ENCODE data around the gene CD82.

CD82 gene

DNA sequence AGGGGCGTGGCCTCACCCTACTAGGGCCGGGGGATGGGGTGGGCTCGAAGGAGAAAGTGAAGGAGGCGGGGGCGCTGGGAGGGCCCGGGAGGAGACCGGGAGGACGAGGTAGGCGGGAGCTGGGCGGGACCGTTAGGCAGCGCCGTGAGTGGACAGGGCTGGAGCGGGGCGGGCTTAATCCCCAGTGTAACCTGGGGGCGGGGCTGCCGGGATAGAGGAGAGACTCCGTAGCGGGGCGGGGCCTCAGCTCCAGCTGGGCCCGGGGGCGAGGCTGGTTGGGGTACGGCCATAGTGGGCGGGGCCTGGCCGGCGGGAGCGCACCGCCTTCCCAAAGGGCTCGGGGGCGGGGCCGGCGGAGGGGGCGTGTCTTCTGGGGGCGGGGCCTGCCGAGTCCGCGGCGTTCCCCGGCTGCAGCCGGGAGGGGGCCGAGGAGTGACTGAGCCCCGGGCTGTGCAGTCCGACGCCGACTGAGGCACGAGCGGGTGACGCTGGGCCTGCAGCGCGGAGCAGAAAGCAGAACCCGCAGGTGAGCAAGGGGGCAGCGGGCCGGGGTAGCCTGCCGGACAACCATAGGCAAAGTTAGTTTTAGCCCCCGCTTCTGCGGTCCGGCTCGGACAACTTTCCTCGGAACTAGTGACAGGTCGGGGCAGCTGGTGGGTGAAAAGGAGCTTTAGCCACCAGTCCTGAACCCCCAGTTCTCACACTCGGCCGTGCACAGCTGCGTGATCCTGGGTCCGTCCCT, at the start of gene CD82:
Gene CD82, plus strand, starts transcription at position 453 of the 742 bp plus-strand sequence. CDS start 29,000 bp downstream, outside the sequence.
- H3K4me3 ChIP-seq (ENCODE audit: low read depth, low read length), result peak within 1 kb of the TSS; percentile 69
- POLR2A ChIA-PET, result interaction anchor here (0.6 to 1.3 kb wide), 4 partner anchors 10 to 624 kb away, joined by 3 to 5 read pairs (median 4); no protein-coding TSS in a partner anchor
- DNase-seq (ENCODE audit: low read depth, low spot score), result peak; percentile 91
- CTCF ChIA-PET, result interaction anchor here (0.6 to 19.3 kb wide), 7 partner anchors 9 to 432 kb away, joined by 3 to 995 read pairs (median 5); no protein-coding TSS in a partner anchor
- TF ChIP-seq, protein P1, sequence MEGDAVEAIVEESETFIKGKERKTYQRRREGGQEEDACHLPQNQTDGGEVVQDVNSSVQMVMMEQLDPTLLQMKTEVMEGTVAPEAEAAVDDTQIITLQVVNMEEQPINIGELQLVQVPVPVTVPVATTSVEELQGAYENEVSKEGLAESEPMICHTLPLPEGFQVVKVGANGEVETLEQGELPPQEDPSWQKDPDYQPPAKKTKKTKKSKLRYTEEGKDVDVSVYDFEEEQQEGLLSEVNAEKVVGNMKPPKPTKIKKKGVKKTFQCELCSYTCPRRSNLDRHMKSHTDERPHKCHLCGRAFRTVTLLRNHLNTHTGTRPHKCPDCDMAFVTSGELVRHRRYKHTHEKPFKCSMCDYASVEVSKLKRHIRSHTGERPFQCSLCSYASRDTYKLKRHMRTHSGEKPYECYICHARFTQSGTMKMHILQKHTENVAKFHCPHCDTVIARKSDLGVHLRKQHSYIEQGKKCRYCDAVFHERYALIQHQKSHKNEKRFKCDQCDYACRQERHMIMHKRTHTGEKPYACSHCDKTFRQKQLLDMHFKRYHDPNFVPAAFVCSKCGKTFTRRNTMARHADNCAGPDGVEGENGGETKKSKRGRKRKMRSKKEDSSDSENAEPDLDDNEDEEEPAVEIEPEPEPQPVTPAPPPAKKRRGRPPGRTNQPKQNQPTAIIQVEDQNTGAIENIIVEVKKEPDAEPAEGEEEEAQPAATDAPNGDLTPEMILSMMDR (IDR thresholded peaks at IDR 0.05; ENCODE audit: insufficient read depth, low read length, missing control alignments), result peak; percentile 59

DNA sequence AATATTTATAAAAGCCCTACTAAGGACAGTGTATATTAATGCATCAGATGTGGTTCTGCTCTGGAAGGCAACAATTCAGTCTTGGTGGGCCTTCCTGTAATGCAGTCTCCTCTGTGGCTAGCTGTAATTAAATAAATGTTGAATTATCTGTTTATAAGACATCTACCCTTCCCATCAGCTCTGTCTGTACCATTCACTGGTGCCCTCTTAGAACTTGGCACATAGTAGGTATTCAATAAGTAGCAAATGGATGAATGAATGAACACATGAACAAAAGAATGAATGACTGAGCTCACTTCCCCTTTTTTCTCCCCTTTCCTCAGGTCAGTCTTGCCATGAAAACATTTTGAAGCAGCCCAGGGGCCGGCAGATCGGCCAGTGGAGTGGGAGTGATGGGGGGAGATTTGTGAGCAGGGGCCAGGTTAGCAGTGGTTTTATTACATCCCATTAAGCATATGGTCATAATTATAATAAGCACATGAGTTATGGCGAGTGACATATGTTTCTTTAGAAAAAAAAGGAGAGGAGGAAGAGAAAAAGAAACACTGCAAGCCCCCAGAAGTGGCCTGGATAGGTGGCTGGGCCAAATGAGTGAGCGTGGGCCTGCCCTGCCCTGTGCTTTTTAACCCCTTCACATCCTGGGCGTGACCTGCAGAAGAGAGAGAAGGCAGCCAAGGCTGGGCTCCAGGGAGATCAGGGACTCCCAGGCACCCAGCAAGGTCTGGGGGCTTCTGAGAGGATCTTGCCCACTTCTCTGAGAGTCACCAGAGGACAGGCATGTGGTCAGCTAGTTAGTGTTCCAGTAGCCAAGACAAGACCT, 48.6 kb upstream of the CD82 start:
- ChIA-PET CTCF (interaction anchor here (1.4 kb wide), 1 partner anchor 231 kb away, joined by 3 read pairs; no protein-coding TSS in a partner anchor), POLR2A (no interaction called here)
- DNase-seq (ENCODE audit: low read depth, low spot score), result no peak
- H3K4me3 ChIP-seq (ENCODE audit: low read depth, low read length), result no peak overlapping the region
- TF ChIP-seq, protein P1 (IDR thresholded peaks at IDR 0.05; ENCODE audit: insufficient read depth, low read length, missing control alignments), result no peak

GRCh38 chr11:44517541-44517940, 47.9 kb upstream of the CD82 start:
- no peak for DNase-seq (ENCODE audit: low read depth, low spot score)
- TF ChIP-seq, protein P1 (IDR thresholded peaks at IDR 0.05; ENCODE audit: insufficient read depth, low read length, missing control alignments), result no peak
- ChIA-PET CTCF (interaction anchor here (1.4 kb wide), 1 partner anchor 232 kb away, joined by 3 read pairs; no protein-coding TSS in a partner anchor), POLR2A (no interaction called here)
- no peak overlapping the region for H3K4me3 ChIP-seq (ENCODE audit: low read depth, low read length)

DNA sequence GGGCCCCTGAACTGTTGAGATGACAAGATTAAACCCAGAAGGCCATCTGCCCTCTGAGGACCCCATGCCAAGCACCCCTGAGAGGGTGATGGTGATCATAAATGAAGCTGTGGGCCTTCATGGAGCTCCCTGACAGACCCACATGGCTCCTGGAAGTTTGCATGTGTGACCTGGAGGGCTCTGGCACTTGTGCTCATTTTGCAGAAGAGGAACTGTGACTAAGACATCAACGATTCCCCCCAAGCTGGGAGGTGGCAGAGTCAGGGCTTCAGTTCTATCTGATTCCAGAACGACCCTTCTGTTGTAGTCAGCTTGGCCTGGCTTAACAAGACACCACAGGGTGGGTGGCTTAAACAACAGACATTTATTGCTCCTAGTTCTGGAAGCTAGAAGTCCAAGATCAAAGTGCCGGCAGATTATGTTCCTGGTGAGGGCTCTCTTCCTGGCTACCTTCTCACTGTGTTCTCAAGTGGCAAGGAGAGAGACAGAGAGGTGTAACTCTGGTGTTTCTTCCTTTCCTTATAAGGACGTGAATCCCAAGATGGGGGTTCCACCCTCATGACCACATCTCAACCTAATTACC, 46.4 kb upstream of the CD82 start:
- CTCF ChIA-PET, result no interaction called here

GRCh38 chr11:44519989-44520737, 45.3 kb upstream of the CD82 start:
- ChIA-PET POLR2A (no interaction called here), CTCF (no interaction called here)
- TF ChIP-seq, protein P1 (IDR thresholded peaks at IDR 0.05; ENCODE audit: insufficient read depth, low read length, missing control alignments), result no peak
- no peak overlapping the region for H3K4me3 ChIP-seq (ENCODE audit: low read depth, low read length)
- no peak for DNase-seq (ENCODE audit: low read depth, low spot score)

More for the DNA sequence above, 46.4 kb upstream of the CD82 start:
- POLR2A ChIA-PET, result no interaction called here
- no peak for DNase-seq (ENCODE audit: low read depth, low spot score)
- H3K4me3 ChIP-seq (ENCODE audit: low read depth, low read length), result no peak overlapping the region
- TF ChIP-seq, protein P1 (IDR thresholded peaks at IDR 0.05; ENCODE audit: insufficient read depth, low read length, missing control alignments), result no peak
